Measurements from ENCODE around the gene MARCHF9. TPM values are rescaled to one million over a fixed set of nuclear protein-coding genes. Genes with fewer than 3 reads are reported as not detected.

The MARCHF9 gene
- polyA plus RNA-seq, 3 donors from 2014 or later, result 1.7 to 4.4 (median 3.7) TPM

GRCh38 chr12:57727758-57728395 is 27.0 kb upstream of the MARCHF9 start:
- Mint-ChIP-seq H3K27ac (peak overlapping the region in 4 of 6 donors; percentile 37 to 70 (median 63)), H3K4me1 (peaks cover 6 to 8% of the 10 kb centered on the region in 2 donors), H3K27me3 (ENCODE audit: low read depth in 3 of 3) (peaks cover 0 to 3% (median 0%) of the 10 kb centered on the region in 3 donors), H3K4me3 (no peak overlapping the region), H3K36me3 (peaks cover 15 to 48% (median 25%) of the 10 kb centered on the region in 3 donors), H3K9me3 (no peaks in the 10 kb centered on the region)
- DNase-seq, result no peak

- DNase-seq, result no peak
- H3K4me3 Mint-ChIP-seq, result no peak overlapping the region
- H3K27ac Mint-ChIP-seq, result peak overlapping the region in 2 of 6 donors; percentile 68 to 71
- H3K27me3 Mint-ChIP-seq (ENCODE audit: low read depth in 3 of 3), result peaks cover 0 to 3% (median 0%) of the 10 kb centered on the region in 3 donors
- H3K36me3 Mint-ChIP-seq, result peaks cover 15 to 55% (median 25%) of the 10 kb centered on the region in 3 donors
- H3K9me3 Mint-ChIP-seq, result no peaks in the 10 kb centered on the region
- peaks cover 3 to 7% of the 10 kb centered on the region in 2 donors for H3K4me1 Mint-ChIP-seq
These were observed 25.5 kb upstream of the MARCHF9 start for GRCh38 chr12:57729321-57729844.

- no peak for DNase-seq
- H3K9me3 Mint-ChIP-seq, result no peaks in the 10 kb centered on the region
- H3K27ac Mint-ChIP-seq, result peak overlapping the region in 1 of 6 donors; percentile 37
- H3K4me3 Mint-ChIP-seq, result no peak overlapping the region
- peaks cover 6 to 10% of the 10 kb centered on the region in 2 donors for H3K4me1 Mint-ChIP-seq
- H3K36me3 Mint-ChIP-seq, result peaks cover 19 to 61% (median 32%) of the 10 kb centered on the region in 3 donors
- peaks cover 0 to 3% (median 0%) of the 10 kb centered on the region in 3 donors for H3K27me3 Mint-ChIP-seq (ENCODE audit: low read depth in 3 of 3)
These were observed 24.4 kb upstream of the MARCHF9 start for GRCh38 chr12:57730336-57731067.

- H3K9me3 Mint-ChIP-seq, result no peaks in the 10 kb centered on the region
- H3K4me3 Mint-ChIP-seq, result no peak overlapping the region
- peak overlapping the region in 2 of 6 donors; percentile 2 to 42 for H3K27ac Mint-ChIP-seq
- no peak for DNase-seq
- H3K4me1 Mint-ChIP-seq, result peaks cover 8 to 14% of the 10 kb centered on the region in 2 donors
- H3K36me3 Mint-ChIP-seq, result peaks cover 19 to 57% (median 32%) of the 10 kb centered on the region in 3 donors
- H3K27me3 Mint-ChIP-seq (ENCODE audit: low read depth in 3 of 3), result peaks cover 0 to 2% (median 0%) of the 10 kb centered on the region in 3 donors
These were observed 23.4 kb upstream of the MARCHF9 start for GRCh38 chr12:57731411-57732080.

- peaks cover 0 to 5% (median 0%) of the 10 kb centered on the region in 3 donors for H3K27me3 Mint-ChIP-seq (ENCODE audit: low read depth in 3 of 3)
- H3K4me3 Mint-ChIP-seq, result no peak overlapping the region
- peak overlapping the region in 4 of 6 donors; percentile 35 to 66 (median 40) for H3K27ac Mint-ChIP-seq
These were observed 22.6 kb upstream of the MARCHF9 start for GRCh38 chr12:57732270-57732669.

GRCh38 chr12:57732726-57733593 is 21.9 kb upstream of the MARCHF9 start:
- Mint-ChIP-seq H3K4me1 (peaks cover 12 to 18% of the 10 kb centered on the region in 2 donors), H3K36me3 (peaks cover 15 to 54% (median 32%) of the 10 kb centered on the region in 3 donors), H3K27ac (peak overlapping the region in 3 of 6 donors; percentile 17 to 64 (median 53)), H3K9me3 (no peaks in the 10 kb centered on the region), H3K4me3 (no peak overlapping the region), H3K27me3 (ENCODE audit: low read depth in 3 of 3) (peaks cover 0 to 5% (median 0%) of the 10 kb centered on the region in 3 donors)
- DNase-seq, result no peak

More at GRCh38 chr12:57732270-57732669, 22.6 kb upstream of the MARCHF9 start:
- Mint-ChIP-seq H3K36me3 (peaks cover 19 to 57% (median 32%) of the 10 kb centered on the region in 3 donors), H3K4me1 (peaks cover 12 to 18% of the 10 kb centered on the region in 2 donors), H3K9me3 (no peaks in the 10 kb centered on the region)
- DNase-seq, result no peak

- H3K36me3 Mint-ChIP-seq, result peaks cover 10 to 47% (median 27%) of the 10 kb centered on the region in 3 donors
- no peaks in the 10 kb centered on the region for H3K9me3 Mint-ChIP-seq
- no peak for DNase-seq
- no peak overlapping the region for H3K27ac Mint-ChIP-seq
- no peak overlapping the region for H3K4me3 Mint-ChIP-seq
- peaks cover 13 to 19% of the 10 kb centered on the region in 2 donors for H3K4me1 Mint-ChIP-seq
- H3K27me3 Mint-ChIP-seq (ENCODE audit: low read depth in 3 of 3), result peaks cover 0 to 5% (median 0%) of the 10 kb centered on the region in 3 donors
These were observed 21.0 kb upstream of the MARCHF9 start for GRCh38 chr12:57733928-57734327.

- H3K36me3 Mint-ChIP-seq, result peaks cover 10 to 43% (median 29%) of the 10 kb centered on the region in 3 donors
- no peaks in the 10 kb centered on the region for H3K9me3 Mint-ChIP-seq
- no peak overlapping the region for H3K4me3 Mint-ChIP-seq
- H3K4me1 Mint-ChIP-seq, result peaks cover 19 to 26% of the 10 kb centered on the region in 2 donors
- DNase-seq, result no peak
- peak overlapping the region; percentile 13 to 78 (median 66) for H3K27ac Mint-ChIP-seq
- peaks cover 0 to 5% (median 0%) of the 10 kb centered on the region in 3 donors for H3K27me3 Mint-ChIP-seq (ENCODE audit: low read depth in 3 of 3)
These were observed 20.3 kb upstream of the MARCHF9 start for GRCh38 chr12:57734591-57734990.

GRCh38 chr12:57735198-57735855 is 19.6 kb upstream of the MARCHF9 start:
- H3K9me3 Mint-ChIP-seq, result no peaks in the 10 kb centered on the region
- peaks cover 10 to 37% (median 22%) of the 10 kb centered on the region in 3 donors for H3K36me3 Mint-ChIP-seq
- H3K27me3 Mint-ChIP-seq (ENCODE audit: low read depth in 3 of 3), result peaks cover 0 to 5% (median 0%) of the 10 kb centered on the region in 3 donors
- H3K4me1 Mint-ChIP-seq, result peaks cover 24 to 31% of the 10 kb centered on the region in 2 donors
- no peak overlapping the region for H3K4me3 Mint-ChIP-seq
- peak overlapping the region in 4 of 6 donors; percentile 66 to 78 (median 71) for H3K27ac Mint-ChIP-seq
- no peak for DNase-seq

GRCh38 chr12:57735952-57736740 is 18.8 kb upstream of the MARCHF9 start:
- Mint-ChIP-seq H3K4me1 (peaks cover 31 to 39% of the 10 kb centered on the region in 2 donors), H3K36me3 (peaks cover 8 to 31% (median 20%) of the 10 kb centered on the region in 3 donors), H3K4me3 (no peak overlapping the region), H3K27ac (peak overlapping the region in 5 of 6 donors; percentile 10 to 79 (median 56)), H3K9me3 (no peaks in the 10 kb centered on the region), H3K27me3 (ENCODE audit: low read depth in 3 of 3) (peaks cover 6 to 10% (median 7%) of the 10 kb centered on the region in 3 donors)
- no peak for DNase-seq

- H3K36me3 Mint-ChIP-seq, result peaks cover 4 to 23% (median 15%) of the 10 kb centered on the region in 3 donors
- H3K4me1 Mint-ChIP-seq, result peaks cover 38 to 47% of the 10 kb centered on the region in 2 donors
- no peaks in the 10 kb centered on the region for H3K9me3 Mint-ChIP-seq
These were observed 18.0 kb upstream of the MARCHF9 start for GRCh38 chr12:57736741-57737466.

More at GRCh38 chr12:57736741-57737466, 18.0 kb upstream of the MARCHF9 start:
- Mint-ChIP-seq H3K27me3 (ENCODE audit: low read depth in 3 of 3) (peaks cover 10 to 12% (median 11%) of the 10 kb centered on the region in 3 donors), H3K27ac (peak overlapping the region in 3 of 6 donors; percentile 10 to 64 (median 56)), H3K4me3 (no peak overlapping the region)
- DNase-seq, result no peak
